Ovary (tissue), 3 donors: Measurements from ENCODE around the gene GOLGB1.

Experiments
- EP300 ChIP-seq: sonication (generic); formaldehyde crosslinking; IDR thresholded peaks from one replicate; pipeline ENCODE4 v1.6.1; 2017; ENCODE audit warnings: antibody characterized with exemption
- POLR2A ChIP-seq: fragments of 450-650 bp; IDR thresholded peaks from one replicate; pipeline ENCODE4 v1.6.1; 2017; ENCODE audit warnings: antibody characterized with exemption, mild to moderate bottlenecking, moderate library complexity
- TF ChIP-seq, protein P1 (sequence below), 3 donors: fragments of 450-650 bp in 2 of 3; fragments of 200-600 bp in 1 of 3; IDR thresholded peaks; one replicate each; pipeline versions ENCODE4 v1.5.1 to v1.8.0; 2016 to 2022; ENCODE audit warnings: antibody characterized with exemption in 3 of 3, mild to moderate bottlenecking in 1 of 3
- donor health status: DM: no; HTN: no; CAD: no.

DNA sequence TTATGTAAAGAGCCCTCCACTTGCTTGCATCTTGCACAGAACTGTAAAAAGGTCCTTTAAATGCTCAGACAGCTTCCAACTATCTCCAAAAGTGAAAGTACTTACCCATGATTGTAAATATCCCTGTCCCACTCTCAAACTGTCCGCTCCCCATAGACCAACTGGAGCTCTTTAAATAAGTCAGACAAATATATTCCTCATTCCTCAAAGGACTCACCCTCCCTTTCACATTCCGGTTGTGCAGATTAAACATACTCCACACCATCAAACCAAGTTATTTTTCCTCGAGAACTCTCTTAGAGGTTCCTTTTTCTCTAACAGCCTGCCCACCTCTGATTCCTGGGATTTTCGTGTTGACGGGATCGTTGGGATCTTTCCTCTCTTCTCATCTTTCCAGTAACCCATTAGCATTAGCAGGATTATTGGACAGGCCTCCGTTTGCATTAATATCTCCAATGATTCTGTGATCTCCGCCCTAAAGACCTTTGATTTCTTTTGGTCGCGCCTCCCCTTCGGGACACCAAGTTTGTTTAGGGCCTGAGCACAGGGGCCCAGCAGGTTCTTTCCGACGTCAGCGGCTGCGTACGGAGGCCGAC, 763 bp downstream of the GOLGB1 start:
- TF ChIP-seq, protein P1, sequence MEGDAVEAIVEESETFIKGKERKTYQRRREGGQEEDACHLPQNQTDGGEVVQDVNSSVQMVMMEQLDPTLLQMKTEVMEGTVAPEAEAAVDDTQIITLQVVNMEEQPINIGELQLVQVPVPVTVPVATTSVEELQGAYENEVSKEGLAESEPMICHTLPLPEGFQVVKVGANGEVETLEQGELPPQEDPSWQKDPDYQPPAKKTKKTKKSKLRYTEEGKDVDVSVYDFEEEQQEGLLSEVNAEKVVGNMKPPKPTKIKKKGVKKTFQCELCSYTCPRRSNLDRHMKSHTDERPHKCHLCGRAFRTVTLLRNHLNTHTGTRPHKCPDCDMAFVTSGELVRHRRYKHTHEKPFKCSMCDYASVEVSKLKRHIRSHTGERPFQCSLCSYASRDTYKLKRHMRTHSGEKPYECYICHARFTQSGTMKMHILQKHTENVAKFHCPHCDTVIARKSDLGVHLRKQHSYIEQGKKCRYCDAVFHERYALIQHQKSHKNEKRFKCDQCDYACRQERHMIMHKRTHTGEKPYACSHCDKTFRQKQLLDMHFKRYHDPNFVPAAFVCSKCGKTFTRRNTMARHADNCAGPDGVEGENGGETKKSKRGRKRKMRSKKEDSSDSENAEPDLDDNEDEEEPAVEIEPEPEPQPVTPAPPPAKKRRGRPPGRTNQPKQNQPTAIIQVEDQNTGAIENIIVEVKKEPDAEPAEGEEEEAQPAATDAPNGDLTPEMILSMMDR (IDR thresholded peaks at IDR 0.05), result no peak
- TF ChIP-seq EP300 (no peak), POLR2A (no peak)
